ENCODE data around the gene GRIN2D.

The GRIN2D gene

GRCh38 chr19:48398375-48399235 lies 5.1 kb downstream of the GRIN2D start:
- DNase-seq: no peak

DNA sequence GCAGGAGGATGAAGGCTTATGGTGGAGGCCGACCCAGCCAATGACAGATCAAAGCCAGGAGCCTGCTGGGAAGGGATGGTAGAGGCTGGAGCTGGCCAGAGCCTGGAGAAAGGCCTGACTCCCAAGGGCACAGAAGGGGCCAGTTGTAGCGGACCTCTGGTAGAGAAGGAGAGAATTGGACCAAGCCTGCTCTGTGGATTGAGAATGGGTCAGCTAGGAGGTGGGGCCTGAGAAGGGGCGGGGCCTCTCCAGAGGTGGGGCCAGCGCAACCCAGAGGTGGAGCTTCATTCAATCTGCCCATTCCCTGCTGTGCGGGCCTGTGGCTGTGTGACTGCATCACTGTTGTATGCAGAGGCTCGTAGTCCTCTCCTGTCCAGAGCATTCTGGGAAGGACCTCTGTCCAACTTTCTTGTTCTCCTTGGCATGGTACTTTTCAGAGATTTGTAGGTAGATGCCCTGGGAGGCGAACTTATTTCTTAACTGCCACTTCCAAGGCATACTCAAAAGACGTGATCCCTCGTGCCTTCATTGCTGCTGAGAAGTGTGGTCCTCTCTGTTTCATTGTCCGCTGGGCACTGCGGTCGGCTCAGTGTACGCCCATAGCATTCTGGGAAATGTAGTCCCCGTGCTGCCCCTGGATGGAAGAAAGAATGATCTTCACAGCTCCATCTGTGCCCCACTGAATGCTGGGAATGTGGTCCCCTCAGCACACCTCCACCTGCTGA lies 6.7 kb downstream of the GRIN2D start:
- DNase-seq: no peak

GRCh38 chr19:48401287-48401686 lies 7.8 kb downstream of the GRIN2D start:
- no peak for DNase-seq

GRCh38 chr19:48403606-48404005 lies 10.1 kb downstream of the GRIN2D start:
- no peak for DNase-seq

DNA sequence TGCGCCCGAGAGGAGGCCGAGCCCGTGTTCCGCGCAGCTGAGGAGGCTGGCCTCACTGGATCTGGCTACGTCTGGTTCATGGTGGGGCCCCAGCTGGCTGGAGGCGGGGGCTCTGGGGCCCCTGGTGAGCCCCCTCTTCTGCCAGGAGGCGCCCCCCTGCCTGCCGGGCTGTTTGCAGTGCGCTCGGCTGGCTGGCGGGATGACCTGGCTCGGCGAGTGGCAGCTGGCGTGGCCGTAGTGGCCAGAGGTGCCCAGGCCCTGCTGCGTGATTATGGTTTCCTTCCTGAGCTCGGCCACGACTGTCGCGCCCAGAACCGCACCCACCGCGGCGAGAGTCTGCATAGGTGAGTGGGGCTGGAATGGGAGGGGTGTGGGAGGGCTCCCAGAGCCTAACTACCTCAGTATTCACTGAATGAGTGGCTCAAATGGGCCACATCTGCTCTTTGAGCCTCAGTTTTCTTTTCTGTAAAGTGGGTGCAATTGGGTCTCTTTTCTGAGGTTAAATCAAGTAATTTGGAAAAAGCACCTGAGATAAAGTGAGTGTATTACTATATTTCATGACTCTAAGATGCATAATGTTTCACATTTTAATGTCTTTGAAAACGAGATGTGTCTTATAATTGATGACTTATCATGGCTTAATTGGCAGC lies 11.7 kb downstream of the GRIN2D start:
- no peak for DNase-seq

DNA sequence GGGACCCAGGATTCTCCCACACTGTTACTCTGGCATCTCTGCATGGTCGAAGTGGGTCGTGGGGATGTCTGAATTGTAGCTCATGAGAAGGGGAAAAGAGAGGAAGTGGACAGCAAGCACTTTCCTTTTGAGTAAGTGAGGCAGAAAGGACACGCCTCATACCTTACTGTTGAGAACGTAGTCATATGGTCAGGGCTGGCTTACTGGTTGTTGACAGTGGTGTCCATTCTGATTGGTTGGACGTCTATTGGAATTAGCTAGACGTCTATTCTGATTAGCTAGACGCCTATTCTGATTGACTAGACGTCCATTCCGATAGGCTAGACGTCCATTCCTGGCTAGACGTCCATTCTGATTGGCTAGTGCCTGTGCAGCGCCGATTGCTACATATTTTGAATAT lies 12.4 kb downstream of the GRIN2D start:
- DNase-seq: no peak

DNA sequence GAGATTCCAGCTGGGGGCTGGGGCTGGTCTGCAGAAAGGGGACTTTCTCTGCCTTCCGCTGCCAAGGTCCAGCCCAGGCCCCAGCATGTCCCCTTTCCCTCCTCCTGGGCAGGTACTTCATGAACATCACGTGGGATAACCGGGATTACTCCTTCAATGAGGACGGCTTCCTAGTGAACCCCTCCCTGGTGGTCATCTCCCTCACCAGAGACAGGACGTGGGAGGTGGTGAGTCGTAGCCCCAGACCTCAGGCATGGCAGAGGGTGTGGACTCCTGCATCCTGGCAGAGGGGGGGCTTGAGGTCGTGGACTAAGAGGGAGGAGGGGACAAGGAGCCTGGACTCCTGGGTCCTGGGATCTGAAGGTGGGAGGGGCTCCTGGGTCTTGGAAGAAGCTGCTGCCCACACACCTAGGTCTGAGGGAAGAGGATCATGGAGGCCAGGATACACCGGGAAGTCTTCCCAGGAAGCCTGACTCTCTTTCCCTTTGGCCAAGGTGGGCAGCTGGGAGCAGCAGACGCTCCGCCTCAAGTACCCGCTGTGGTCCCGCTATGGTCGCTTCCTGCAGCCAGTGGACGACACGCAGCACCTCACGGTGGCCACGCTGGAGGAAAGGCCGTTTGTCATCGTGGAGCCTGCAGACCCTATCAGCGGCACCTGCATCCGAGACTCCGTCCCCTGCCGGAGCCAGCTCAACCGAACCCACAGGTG lies 20.6 kb downstream of the GRIN2D start:
- DNase-seq: no peak

GRCh38 chr19:48415395-48415794 lies 21.9 kb downstream of the GRIN2D start:
- no peak for DNase-seq

GRCh38 chr19:48415806-48416221 lies 22.3 kb downstream of the GRIN2D start:
- no peak for DNase-seq

DNA sequence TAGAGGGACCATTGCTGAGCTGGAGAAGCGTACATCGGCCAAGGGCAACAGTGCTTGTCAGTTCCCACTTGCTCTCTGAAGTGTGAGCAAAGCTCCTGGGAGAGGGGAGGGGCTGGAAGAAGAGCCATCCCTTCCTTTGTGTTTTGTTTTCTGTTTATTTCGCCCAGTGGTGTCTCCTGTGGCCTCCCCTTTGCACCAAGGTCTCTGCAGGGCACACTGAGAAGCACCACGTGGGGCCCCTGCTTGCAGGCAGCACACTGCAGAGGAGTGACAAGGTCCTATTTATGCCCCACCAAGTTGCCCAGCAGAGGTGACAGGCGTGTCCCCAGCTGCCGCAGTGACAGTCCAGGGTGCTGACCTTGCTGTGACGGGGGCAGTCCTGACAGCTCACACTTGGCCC lies 24.0 kb downstream of the GRIN2D start:
- no peak for DNase-seq

- DNase-seq: no peak
These were observed 25.0 kb downstream of the GRIN2D start for GRCh38 chr19:48418317-48419064.

- no peak for DNase-seq
These were observed 25.9 kb downstream of the GRIN2D start for GRCh38 chr19:48419158-48419920.

GRCh38 chr19:48421548-48421947 lies 28.1 kb downstream of the GRIN2D start:
- no peak for DNase-seq

- DNase-seq: no peak
These were observed 31.3 kb downstream of the GRIN2D start for GRCh38 chr19:48424694-48425219.

DNA sequence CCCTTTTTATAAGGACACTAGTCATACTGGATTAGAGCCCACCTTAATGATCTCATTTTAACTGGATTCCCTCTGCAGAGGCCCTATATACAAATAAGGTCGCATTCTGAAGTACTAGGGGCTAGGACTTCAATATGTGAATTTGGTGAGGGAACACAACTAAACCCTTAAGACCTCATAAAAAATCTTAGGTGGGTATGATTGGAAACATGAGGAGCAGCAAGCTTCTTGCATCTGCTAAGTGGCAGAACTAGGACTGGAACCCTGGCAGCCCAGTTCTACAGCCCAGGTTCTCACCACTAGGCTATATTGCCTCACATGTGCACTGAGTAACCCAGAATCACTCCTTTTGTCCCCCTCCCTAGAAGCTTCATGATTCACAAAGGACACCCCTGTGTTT lies 35.2 kb downstream of the GRIN2D start:
- no peak for DNase-seq

GRCh38 chr19:48433337-48433736 lies 39.9 kb downstream of the GRIN2D start:
- DNase-seq: no peak

DNA sequence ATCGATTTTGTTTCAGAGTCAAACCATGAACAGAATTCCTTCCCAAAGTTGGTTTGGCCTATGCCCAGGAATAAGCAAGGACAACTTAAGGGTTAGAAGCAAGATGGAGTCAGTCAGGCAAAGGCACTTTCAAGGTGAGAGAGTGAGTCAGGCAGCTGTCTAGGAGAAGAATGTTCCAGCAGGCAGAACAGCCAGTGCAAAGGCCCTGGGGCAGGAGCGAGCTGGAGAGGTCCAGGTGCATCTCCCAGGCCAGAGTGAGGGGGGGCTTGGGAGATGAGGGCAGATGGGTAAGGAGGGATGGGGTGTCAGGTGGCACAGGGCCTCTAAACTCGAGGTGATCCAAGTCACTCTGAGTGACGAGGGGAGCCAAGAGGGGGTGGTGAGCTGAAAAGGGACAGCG lies 43.1 kb downstream of the GRIN2D start:
- no peak for DNase-seq

DNA sequence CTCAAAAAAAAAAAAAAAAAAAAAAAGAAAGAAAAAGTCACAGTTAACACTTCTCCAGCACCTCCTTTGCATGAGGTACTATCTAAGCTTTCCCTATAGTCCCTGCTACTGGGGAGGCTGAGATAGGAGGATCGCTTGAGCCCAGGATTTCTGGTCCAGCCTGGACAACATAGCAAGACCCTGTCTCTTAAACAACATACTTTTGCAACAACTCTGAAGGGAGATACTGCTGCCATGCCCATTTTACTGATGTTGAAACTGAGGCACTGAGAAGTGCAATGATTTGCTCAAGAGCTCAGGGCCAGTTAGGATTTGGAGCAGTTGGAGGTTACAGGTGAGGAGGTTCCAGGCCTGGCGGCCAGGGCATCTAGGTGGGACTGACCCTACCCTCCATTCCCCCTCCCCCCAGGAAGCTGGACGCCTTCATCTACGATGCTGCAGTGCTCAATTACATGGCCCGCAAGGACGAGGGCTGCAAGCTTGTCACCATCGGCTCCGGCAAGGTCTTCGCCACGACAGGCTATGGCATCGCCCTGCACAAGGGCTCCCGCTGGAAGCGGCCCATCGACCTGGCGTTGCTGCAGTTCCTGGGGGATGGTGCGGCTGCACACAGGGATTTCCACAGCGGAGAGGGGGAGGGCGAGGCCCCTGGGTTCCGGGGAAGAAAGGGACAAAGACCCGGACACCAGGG lies 48.0 kb downstream of the GRIN2D start:
- no peak for DNase-seq

DNA sequence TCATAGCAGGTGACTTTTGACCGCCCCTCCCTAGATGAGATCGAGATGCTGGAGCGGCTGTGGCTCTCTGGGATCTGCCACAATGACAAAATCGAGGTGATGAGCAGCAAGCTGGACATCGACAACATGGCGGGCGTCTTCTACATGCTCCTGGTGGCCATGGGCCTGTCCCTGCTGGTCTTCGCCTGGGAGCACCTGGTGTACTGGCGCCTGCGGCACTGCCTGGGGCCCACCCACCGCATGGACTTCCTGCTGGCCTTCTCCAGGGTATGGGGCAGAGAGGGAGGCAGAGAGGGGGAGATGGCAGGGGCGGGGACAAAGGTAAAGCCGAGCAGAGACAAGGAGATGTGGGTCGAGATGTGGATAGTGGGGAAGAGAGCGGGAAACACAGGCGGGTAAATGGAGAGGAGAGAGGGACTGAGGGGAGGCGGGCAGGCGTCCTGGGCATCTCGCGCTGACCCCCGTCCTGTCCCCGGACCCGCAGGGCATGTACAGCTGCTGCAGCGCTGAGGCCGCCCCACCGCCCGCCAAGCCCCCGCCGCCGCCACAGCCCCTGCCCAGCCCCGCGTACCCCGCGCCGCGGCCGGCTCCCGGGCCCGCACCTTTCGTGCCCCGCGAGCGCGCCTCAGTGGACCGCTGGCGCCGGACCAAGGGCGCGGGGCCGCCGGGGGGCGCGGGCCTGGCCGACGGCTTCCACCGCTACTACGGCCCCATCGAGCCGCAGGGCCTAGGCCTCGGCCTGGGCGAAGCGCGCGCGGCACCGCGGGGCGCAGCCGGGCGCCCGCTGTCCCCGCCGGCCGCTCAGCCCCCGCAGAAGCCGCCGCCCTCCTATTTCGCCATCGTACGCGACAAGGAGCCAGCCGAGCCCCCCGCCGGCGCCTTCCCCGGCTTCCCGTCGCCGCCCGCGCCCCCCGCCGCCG lies 48.9 kb downstream of the GRIN2D start:
- no peak for DNase-seq

DNA sequence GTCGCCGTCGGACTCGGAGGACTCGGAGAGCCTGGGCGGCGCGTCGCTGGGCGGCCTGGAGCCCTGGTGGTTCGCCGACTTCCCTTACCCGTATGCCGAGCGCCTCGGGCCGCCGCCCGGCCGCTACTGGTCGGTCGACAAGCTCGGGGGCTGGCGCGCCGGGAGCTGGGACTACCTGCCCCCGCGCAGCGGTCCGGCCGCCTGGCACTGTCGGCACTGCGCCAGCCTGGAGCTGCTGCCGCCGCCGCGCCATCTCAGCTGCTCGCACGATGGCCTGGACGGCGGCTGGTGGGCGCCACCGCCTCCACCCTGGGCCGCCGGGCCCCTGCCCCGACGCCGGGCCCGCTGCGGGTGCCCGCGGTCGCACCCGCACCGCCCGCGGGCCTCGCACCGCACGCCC lies 49.8 kb downstream of the GRIN2D start:
- DNase-seq: no peak

Measured in DMS 273 treated with DMSO at 0.1 percent for 48 hours (cell line).